ENCODE data around the gene VASN.

VASN gene

DNA sequence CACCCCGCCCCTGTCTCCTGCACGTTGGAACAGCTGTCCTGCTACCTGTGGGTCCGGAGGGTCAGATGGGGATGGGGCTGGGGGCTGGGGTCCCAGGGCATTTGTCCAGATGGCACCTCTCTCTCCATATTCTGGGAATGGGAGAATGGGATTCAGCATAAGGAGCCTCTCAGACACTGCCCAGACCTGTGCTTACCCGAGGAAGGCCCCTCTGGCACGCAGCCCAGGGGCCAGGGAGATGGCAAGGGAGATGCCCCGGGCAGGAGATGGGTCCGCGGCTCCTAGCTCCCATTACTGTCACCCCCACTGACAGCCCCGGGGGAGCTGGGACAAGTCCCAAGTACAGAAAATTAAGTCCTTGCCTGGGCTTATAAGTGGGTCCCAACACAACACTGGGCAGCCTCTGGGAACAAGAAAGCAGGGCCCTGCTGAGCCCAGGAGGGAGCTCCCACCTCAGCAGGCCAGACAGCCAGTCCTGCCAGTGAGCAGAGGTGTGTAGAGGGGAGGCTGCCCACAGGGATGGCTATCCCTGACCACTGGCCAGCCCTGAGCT is 1.8 kb downstream of the VASN start:
- DNase-seq = no peak

DNA sequence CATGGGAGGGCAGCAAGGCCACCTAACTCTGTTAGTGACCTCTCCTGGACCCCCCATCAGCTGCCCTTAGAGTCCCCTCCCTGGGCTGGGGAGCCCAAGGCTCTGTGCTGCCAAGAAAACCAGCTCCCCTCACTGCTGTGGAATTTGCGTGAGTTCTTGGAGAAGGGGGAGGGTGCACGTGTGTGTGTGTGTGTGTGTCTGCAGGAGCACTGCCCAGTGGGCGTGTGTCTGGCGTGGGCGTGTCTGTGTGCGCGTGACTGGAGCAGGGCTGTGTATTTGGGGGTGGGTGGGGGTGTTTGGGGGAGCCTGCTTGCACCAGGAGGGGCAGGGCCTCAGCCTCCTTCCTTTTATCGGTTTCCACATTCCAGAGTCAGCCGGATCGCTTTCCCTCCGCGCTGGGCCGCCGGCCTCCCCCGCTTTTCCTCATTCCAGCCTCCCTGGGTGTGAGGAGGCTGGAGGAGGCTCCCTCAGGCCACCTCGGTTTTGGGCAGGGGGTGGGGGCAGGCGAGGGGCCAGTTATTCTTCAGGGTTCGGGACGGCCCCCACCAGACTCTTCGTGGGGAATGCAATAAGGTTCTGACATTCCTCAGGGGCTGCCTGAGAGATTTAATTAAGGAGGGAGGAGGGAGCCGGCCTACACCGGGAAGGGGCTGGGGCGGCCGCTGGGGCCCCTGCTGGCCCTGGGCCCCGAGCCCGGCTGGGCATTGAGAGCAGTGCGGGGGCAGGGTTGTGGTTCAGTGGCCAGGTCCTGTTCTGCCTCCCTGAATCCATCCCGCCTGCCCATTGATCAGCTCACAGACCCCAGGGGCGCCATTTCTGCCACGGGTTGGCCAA is 2.5 kb downstream of the VASN start:
- DNase-seq = no peak

DNA sequence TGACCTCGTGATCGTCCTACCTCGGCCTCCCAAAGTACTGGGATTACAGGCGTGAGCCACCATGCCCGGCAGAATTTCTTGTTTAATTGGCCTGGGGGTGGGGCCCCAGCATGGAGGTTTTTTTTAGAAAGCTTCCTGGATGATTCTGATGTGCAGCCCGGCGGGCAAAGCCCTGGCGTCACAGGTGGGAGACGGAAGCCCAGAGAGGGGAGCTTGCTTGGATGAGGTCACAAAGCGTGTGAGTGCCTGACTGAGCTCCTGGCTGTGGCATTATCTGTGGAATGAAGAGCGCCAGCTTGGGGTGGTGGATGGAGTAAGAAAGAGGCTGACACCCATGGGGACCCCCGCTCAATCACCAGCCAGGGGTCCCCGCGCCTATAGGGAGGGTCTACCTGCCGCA is 4.1 kb downstream of the VASN start:
- DNase-seq = no peak

DNA sequence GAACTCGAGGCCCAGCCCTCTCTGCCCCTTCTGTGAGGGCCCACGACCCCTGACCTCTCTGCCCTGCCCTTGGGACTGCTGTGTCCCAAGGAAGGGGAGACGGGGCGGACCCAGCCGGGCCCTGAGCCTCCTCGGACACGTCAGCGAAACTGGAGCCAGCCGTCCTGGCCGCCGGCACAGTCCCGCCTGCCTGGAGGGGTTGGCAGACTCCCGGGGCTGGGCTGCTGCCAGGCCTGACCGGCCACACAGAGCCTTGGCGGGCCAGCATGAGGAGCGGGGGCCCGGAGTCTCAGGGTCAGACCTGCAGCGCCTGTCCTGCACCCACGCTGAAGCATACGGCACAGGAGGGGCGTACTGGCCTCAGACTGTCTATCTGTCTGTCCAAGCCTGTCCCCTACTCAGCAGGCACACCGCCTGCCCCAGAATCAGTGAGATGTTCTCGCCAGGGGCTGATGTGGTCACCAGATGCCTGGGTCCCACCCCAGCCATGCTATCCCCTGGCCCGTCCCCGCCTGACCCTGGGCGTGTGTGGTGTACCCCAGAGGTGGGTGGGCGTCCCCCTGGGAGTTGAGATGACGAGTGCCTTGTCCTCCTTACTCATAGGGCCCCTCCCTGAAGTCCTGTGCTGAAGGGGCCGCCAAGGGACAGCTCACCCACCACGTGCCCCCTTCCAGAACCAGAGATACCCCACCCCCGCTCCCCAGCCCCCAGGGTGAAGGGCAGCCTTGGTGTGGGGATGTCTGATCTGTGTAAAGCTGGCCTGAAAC is 4.7 kb downstream of the VASN start:
- no peak for DNase-seq

DNA sequence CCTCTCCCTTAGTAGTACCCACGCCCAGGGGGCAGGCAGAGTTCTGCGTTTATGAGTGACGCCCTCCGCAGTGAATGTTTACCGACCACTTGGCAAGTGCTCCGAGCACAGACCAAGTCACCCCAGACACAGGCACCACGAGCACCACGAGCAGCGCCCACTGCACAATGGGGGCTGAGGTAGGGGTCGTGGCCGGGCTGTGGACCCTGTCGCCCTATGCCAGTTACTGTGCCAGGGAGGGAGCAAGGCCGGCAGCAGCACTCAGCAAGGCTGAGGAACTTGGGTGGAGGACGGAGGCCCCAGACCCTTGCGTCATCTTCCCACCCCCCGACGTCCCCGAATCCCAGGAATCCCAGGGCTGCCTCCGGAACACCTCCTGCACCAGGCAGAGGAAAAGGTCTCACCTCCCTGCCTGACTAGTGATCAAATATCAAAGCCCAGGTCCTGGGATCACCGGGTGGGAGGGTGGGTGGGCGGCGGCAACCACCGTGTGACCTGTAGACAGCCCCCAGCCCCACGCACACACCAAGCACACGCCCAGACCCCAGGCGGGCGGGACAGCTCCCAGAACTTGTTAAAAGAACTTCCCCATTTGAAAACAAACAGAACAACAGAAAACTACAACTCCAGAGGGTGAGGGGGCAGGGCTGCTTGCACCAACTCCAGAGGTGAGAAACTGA is 5.4 kb downstream of the VASN start:
- DNase-seq = no peak

DNA sequence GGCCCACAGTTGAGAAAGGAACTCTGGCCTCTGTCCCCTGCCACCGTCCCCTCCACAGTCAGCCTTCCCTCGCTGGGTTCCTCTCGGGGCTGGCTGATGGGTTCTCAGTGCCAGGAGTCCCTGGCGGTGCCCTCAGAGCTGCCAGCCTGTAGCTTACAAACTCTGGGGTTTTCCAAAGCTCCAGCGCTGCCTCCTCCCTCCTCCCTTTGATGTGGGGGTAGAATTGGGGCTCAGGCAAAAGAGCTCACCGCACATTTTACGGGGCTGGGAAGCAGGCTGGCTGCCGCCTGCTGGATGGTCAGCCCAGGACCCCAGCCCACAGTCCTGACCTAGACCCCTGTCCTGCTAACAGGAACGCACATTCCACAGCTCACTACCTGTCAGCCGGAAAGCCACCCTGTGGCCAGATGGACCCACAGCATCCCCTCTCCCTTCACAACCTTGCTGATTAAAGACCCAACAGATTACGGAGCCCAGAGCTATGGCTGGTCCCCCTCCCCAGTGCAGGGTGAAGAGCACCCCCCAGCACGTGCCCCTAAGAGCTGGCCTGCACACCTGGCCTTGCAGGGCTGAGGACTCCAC is 6.0 kb downstream of the VASN start:
- no peak for DNase-seq

DNA sequence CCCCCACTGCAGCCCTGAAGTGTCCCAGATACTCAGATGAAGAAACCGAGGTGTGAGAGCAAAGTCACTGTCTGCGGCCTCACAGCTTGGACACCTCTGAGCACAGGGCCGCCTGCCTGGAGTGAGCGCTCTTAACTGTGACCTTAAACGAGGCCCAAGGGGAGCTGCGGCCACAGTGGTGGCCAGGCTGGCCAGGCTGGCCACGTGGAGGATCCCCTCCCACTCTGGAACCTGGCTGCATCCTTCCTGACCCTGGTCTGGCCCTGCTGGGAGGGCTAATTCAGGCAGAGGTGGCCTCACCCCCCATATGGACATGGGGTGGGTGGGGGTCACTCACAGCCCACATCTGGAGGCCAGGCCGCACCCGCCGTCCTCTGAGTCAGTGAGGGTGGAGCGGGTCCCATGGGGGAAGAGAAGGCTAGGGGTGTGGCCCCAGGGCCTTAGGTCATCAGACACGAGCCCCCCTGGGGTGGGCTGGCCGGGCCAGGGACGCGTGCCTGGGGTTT is 6.6 kb downstream of the VASN start:
- no peak for DNase-seq

DNA sequence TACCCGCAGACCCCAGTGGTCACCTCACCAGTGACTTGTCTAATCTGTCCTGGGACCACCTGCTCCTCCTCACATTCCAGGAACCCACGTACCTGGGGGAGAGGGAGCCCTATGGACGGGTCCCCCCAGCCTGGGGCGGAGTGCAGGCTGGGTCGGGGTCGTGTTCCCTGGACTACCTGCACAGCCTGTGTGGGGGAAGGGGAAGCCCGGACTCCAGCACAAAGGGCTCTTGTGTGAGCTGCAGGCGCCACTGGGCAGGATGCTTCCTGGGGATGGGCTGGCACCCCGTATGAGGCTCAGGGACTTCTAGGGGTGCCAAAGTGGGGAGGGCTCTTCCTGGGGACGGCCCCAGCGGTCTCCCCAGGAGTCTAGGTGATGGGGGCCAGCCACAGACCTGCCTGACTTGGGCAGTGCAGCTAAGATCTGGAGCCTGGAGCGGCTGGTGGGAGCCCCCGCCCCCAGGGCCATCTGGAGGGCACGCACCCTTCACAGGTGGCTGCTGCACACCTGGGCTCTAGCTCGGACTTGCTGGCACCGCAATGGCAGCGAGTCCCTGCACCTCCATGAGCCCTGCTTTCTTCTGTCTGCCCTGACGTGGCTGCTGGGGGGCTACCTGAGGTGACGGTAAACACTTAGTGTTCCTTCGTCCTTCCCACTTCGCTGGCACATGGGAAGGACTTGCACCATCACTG is 7.5 kb downstream of the VASN start:
- no peak for DNase-seq

DNA sequence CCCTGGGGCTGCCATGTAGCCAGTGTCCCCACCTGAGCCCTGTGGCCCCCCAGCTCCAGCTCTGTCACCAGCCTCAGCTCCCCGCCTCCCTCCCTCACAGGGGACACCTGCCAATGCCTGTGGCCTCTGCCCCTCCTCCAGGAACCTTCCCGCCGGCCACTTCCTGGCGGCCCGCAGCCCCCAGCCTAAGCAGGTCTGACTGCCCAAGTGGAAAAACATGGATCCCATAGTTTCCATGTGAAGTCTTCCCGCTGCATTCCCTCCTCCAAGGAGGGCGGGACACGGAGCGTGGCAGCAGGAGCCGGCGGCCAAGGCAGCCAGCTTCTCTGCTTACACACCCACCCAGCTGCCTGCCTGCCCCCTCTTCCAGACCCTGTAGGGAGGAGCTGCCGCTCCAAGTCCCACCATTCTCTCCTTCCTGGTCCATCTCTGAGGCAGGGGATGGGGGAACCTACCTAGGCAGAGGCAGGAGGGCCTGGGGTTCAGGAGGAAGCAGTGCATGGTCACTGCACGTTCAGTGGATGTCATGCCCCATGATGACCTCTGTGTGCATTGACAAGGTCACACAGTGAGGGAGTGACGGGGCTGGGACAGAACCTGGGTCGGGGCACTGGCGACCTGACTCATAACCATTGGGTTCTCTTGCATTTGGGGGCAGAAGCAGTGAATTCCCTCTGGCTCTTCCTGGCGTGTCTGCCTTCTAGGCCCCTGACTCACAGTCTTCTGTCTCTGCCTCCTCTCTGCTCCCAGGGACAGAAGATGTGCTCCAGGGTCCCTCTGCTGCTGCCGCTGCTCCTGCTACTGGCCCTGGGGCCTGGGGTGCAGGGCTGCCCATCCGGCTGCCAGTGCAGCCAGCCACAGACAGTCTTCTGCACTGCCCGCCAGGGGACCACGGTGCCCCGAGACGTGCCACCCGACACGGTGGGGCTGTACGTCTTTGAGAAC is 8.7 kb downstream of the VASN start:
- DNase-seq = no peak

DNA sequence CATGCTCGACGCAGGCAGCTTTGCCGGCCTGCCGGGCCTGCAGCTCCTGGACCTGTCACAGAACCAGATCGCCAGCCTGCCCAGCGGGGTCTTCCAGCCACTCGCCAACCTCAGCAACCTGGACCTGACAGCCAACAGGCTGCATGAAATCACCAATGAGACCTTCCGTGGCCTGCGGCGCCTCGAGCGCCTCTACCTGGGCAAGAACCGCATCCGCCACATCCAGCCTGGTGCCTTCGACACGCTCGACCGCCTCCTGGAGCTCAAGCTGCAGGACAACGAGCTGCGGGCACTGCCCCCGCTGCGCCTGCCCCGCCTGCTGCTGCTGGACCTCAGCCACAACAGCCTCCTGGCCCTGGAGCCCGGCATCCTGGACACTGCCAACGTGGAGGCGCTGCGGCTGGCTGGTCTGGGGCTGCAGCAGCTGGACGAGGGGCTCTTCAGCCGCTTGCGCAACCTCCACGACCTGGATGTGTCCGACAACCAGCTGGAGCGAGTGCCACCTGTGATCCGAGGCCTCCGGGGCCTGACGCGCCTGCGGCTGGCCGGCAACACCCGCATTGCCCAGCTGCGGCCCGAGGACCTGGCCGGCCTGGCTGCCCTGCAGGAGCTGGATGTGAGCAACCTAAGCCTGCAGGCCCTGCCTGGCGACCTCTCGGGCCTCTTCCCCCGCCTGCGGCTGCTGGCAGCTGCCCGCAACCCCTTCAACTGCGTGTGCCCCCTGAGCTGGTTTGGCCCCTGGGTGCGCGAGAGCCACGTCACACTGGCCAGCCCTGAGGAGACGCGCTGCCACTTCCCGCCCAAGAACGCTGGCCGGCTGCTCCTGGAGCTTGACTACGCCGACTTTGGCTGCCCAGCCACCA is 9.7 kb downstream of the VASN start:
- DNase-seq = no peak

DNA sequence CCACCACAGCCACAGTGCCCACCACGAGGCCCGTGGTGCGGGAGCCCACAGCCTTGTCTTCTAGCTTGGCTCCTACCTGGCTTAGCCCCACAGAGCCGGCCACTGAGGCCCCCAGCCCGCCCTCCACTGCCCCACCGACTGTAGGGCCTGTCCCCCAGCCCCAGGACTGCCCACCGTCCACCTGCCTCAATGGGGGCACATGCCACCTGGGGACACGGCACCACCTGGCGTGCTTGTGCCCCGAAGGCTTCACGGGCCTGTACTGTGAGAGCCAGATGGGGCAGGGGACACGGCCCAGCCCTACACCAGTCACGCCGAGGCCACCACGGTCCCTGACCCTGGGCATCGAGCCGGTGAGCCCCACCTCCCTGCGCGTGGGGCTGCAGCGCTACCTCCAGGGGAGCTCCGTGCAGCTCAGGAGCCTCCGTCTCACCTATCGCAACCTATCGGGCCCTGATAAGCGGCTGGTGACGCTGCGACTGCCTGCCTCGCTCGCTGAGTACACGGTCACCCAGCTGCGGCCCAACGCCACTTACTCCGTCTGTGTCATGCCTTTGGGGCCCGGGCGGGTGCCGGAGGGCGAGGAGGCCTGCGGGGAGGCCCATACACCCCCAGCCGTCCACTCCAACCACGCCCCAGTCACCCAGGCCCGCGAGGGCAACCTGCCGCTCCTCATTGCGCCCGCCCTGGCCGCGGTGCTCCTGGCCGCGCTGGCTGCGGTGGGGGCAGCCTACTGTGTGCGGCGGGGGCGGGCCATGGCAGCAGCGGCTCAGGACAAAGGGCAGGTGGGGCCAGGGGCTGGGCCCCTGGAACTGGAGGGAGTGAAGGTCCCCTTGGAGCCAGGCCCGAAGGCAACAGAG is 10.5 kb downstream of the VASN start:
- no peak for DNase-seq

DNA sequence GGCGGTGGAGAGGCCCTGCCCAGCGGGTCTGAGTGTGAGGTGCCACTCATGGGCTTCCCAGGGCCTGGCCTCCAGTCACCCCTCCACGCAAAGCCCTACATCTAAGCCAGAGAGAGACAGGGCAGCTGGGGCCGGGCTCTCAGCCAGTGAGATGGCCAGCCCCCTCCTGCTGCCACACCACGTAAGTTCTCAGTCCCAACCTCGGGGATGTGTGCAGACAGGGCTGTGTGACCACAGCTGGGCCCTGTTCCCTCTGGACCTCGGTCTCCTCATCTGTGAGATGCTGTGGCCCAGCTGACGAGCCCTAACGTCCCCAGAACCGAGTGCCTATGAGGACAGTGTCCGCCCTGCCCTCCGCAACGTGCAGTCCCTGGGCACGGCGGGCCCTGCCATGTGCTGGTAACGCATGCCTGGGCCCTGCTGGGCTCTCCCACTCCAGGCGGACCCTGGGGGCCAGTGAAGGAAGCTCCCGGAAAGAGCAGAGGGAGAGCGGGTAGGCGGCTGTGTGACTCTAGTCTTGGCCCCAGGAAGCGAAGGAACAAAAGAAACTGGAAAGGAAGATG is 11.2 kb downstream of the VASN start:
- no peak for DNase-seq

DNA sequence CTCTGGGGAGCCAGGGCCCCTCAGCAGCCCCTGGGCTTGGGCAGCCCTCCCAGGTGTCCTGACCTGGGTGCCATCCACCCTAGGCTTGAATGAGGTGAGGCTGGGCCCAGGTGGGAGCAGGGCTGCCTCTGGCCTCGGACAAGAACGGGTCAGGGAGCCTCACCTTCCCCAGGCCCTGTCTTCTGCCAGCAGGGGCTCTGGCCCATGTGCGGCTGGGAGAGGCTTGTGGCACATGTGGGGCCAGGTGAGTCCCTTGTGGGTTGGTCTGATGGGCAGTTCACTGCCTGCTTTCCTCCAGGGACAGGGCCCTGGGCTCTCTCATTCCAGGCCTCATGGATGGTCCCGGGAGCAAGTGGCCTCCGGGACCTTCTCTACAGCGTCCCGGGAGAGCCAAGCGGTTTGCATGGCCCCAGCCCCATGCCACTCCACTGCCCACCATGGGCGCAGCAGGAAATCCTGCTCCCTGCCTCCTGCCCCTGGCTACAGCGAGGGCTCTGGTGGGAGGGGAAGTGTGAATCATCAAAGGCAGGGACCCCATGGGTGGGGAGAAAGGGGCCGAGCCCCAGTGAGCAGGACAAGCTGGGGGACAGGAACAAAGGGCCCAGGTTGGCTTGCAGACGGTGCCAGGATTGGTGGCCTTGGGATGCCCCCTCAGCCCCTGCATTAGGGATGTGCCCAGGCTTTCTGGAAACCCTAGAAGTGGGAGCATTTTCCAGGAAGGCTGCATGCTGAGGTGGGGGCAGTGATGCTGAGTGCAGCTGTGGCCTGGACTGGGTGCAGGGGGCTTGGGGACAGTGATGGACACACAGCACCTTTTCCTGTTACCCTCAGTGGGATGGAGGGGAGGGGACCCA is 12.2 kb downstream of the VASN start:
- no peak for DNase-seq

DNA sequence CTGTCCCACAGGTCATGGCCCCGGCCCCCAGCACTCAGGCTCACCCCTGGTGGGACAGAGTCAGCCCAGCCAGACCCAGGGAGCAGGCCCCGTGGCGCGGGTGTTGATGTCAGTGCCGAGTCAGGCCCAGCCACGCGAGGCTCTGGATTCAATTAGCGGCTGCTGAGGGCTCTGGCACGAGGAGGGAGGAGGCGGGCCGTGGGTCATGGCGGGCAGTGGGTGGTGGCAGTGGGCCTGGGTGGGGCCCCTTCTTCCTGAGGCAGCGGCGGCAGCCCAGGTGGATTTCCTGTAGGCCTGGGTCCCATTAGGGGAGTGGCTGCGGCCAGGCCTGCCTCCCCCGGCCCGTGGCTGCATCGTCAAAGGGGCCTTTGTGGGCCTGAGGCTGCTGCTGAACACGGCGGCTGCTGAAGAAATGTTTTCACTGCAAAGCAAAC is 12.9 kb downstream of the VASN start:
- DNase-seq = no peak

DNA sequence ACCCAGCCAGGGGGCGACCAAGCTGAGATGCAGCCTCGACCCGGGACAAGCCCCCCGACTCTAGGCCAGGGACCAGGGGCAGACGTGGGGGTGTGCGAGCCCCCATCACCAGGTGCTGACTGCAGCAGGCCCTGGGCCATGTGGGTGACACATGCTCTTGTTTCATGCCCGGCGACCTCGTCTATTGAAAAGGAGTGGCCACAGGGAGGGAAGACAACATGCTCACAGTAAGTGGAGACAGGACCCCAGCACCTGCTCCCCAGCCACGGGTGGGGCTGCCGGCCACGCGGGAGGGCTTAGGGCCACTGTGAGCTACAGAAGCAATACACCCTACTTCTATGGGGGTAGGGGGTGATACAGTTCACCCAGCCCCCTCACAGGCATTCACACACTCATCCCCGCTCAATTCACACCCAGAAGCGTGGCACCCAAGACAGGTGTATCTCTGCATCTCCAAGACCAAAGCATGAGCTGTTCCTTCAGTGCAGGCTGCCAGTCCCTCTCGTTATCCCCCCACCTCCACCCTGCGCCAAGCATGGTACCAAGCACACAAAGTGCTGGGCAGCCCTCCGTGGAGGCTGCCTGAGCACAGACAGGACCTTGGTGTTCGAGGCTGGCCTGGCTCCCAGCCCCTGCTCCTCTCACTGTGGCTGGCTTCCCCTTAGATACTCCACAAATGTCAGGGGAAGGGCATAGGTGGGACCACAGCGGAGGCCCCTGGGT is 13.6 kb downstream of the VASN start:
- DNase-seq = no peak

DNA sequence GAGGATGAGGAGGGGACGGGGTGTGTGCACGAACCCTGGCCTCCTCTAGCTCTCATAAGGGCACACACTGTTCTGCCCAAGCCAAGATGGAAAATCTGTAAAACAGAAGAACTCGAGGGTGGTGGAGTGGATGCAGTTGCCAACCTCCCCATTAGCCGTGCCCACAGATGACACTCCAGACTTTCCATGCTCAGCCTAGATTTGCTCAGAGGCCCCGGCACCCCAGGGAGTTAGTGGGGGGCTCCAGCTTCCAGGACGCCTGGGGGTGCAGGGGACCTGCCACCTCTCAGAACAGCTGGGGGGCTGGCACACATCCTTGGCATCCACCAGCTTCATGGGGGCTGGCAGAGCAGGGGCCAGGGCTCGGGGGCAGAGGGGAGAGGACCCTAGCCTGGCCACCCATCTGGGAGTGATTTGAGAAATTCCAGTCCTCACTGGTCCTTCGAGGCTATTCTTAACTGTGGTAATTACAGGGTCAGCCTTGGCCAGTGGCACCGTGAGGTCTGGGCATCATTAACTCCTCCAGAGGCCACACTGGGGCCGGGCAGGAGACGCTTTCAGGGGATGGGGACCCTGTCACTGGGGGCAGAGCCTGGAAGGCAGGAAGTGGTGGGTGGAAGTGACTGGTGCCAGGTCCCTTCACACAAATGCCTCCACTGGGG is 14.3 kb downstream of the VASN start:
- DNase-seq = no peak

DNA sequence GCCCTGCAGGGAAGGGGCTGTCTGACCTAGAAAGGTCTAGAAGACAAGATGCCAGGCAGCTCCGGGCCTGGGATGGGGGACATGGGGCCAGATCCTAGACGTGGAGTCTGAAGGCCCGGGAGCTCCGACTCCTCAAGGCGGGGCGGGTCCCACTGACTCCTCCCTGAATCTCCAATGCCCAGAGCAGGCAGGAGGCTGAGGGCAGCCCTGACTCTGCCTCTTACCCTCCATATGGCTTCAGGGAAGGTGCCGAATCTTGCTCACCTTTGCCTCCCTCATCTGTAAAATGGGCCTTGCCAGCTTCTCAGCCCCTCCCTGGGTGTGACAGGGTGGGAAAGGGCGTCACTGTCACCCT is 14.8 kb downstream of the VASN start:
- DNase-seq = no peak
